SK-N-SH (cell line): Measurements from ENCODE around the gene PCDHGB1. TPM values are rescaled to one million over a fixed set of nuclear protein-coding genes. Genes with fewer than 3 reads are reported as not detected.

Experiments used
- CTCF ChIA-PET: fragments of 300-600, 350-600 bp; formaldehyde crosslinking; extraction: SDS; loops from one replicate; lab custom pipeline; 2021; lab: Yijun Ruan, JAX
- POLR2A ChIA-PET: fragments of 350-600 bp; sonication (Branson Sonifier 250); formaldehyde crosslinking; extraction: SDS; loops from one replicate; lab custom pipeline; 2020; ENCODE audit warnings: antibody characterized with exemption, inconsistent platforms; lab: Yijun Ruan, JAX
- DNase-seq: peaks from one replicate; pipeline ENCODE4 v3.0.0; 2012
- H2AFZ ChIP-seq: fragments of 200-600 bp; sonication (generic); 2 replicates; pipeline ENCODE4 v1.8.1; 2016; ENCODE audit warnings: antibody characterized with exemption, mild to moderate bottlenecking, low read depth
- H3F3A ChIP-seq: fragments of 200-600 bp; sonication (generic); replicated peaks from 2 replicates; pipeline ENCODE3; 2016; ENCODE audit warnings: antibody characterized with exemption, mild to moderate bottlenecking; ENCODE audit not compliant: insufficient read depth
- H3K27ac ChIP-seq, 2 experiments: fragments of 200-500 bp in 1 of 2; fragments of 200-600 bp in 1 of 2; sonication (Bioruptor generic) in 1 of 2; sonication (generic), shearing (Covaris generic) in 1 of 2; 2 replicates each; pipeline versions ENCODE4 v1.5.1 to v1.6.1; 2014 to 2016; ENCODE audit warnings: low read depth in 2 of 2, inconsistent platforms in 1 of 2, low read length in 1 of 2, mild to moderate bottlenecking in 1 of 2, mixed read lengths in 1 of 2
- H3K27me3 ChIP-seq: fragments of 200-600 bp; sonication (generic), shearing (Covaris generic); 2 replicates; pipeline ENCODE4 v1.6.1; 2016; ENCODE audit warnings: mixed run types; ENCODE audit not compliant: insufficient read depth
- H3K36me3 ChIP-seq, 2 experiments: fragments of 200-500 bp in 1 of 2; fragments of 200-600 bp in 1 of 2; sonication (Bioruptor generic) in 1 of 2; sonication (generic) in 1 of 2; replicated peaks in 1 of 2; 2 replicates each; pipeline versions ENCODE3 to v1.5.1; 2014 to 2016; ENCODE audit warnings: low read length in 1 of 2, mild to moderate bottlenecking in 1 of 2; ENCODE audit not compliant: insufficient read depth in 2 of 2, control insufficient read depth in 1 of 2
- H3K4me1 ChIP-seq, 2 experiments: fragments of 200-500 bp in 1 of 2; fragments of 200-600 bp in 1 of 2; sonication (Bioruptor generic) in 1 of 2; sonication (generic), shearing (Covaris generic) in 1 of 2; 2 replicates each; pipeline versions ENCODE4 v1.5.1 to v1.6.1; 2014 to 2016; ENCODE audit warnings: low read depth in 1 of 2, low read length in 1 of 2, mixed run types in 1 of 2; ENCODE audit not compliant: insufficient read depth in 2 of 2, control insufficient read depth in 1 of 2
- H3K4me2 ChIP-seq: fragments of 200-600 bp; sonication (generic), shearing (Covaris generic); 2 replicates; pipeline ENCODE4 v1.6.1; 2017; ENCODE audit warnings: mixed run types
- H3K4me3 ChIP-seq, 2 experiments: fragments of 200-500 bp in 1 of 2; fragments of 200-600 bp in 1 of 2; sonication (Bioruptor generic) in 1 of 2; sonication (generic), shearing (Covaris generic) in 1 of 2; 2 replicates each; pipeline versions ENCODE4 v1.5.1 to v1.8.1; 2014 to 2016; ENCODE audit warnings: low read depth in 2 of 2, inconsistent platforms in 1 of 2, low read length in 1 of 2, mild to moderate bottlenecking in 1 of 2, mixed read lengths in 1 of 2, moderate library complexity in 1 of 2
- H3K79me2 ChIP-seq: fragments of 200-600 bp; sonication (generic); 2 replicates; pipeline ENCODE4 v1.8.1; 2017; ENCODE audit warnings: mild to moderate bottlenecking; ENCODE audit not compliant: insufficient read depth
- H3K9ac ChIP-seq: fragments of 200-600 bp; sonication (generic); 2 replicates; pipeline ENCODE4 v1.6.1; 2017; ENCODE audit warnings: mixed run types
- H3K9me2 ChIP-seq: fragments of 200-600 bp; sonication (generic); 2 replicates; pipeline ENCODE4 v1.6.1; 2017; ENCODE audit warnings: mixed run types
- H3K9me3 ChIP-seq: fragments of 200-600 bp; sonication (generic); 2 replicates; pipeline ENCODE4 v1.6.1; 2017; ENCODE audit warnings: mixed run types, mild to moderate bottlenecking, moderate library complexity
- H4K20me1 ChIP-seq: fragments of 200-600 bp; sonication (generic); 2 replicates; pipeline ENCODE4 v1.6.1; 2017; ENCODE audit warnings: mild to moderate bottlenecking, mixed run types; ENCODE audit not compliant: insufficient read depth
- CHD2 ChIP-seq: fragments of 150-350 bp; IDR thresholded peaks from 2 replicates; pipeline ENCODE4 v1.6.1; 2018; ENCODE audit warnings: low read length; ENCODE audit not compliant: partially characterized antibody
- FOXJ3 ChIP-seq: sonication (generic); formaldehyde crosslinking; IDR thresholded peaks from 2 replicates; pipeline ENCODE4 v1.5.1; 2020; ENCODE audit warnings: mild to moderate bottlenecking, missing genetic modification reagents
- FOXM1 ChIP-seq: IDR thresholded peaks from 2 replicates; pipeline ENCODE4 v1.4.0; 2012; ENCODE audit warnings: low read depth, mild to moderate bottlenecking
- GABPA ChIP-seq: IDR thresholded peaks from 2 replicates; pipeline ENCODE4 v1.4.0; 2012; ENCODE audit warnings: low read depth, mild to moderate bottlenecking
- MAX ChIP-seq: IDR thresholded peaks from 2 replicates; pipeline ENCODE4 v1.4.0; 2012; ENCODE audit warnings: low read depth
- MEF2A ChIP-seq: IDR thresholded peaks from 2 replicates; pipeline ENCODE4 v1.4.0; 2012; ENCODE audit warnings: low read depth, borderline replicate concordance
- MXI1 ChIP-seq: IDR thresholded peaks from 2 replicates; pipeline ENCODE4 v1.6.1; 2012; ENCODE audit warnings: mild to moderate bottlenecking, low read depth, low read length, improper control_type of control experiment
- NFIC ChIP-seq: IDR thresholded peaks from 2 replicates; pipeline ENCODE4 v1.4.0; 2012; ENCODE audit warnings: borderline replicate concordance
- PBX3 ChIP-seq: IDR thresholded peaks from 2 replicates; pipeline ENCODE4; 2012
- POLR2AphosphoS5 ChIP-seq: IDR thresholded peaks from 2 replicates; pipeline ENCODE4 v1.6.1; 2012; ENCODE audit warnings: low read depth, low read length
- RAD21 ChIP-seq: IDR thresholded peaks from 2 replicates; pipeline ENCODE4 v1.6.1; 2012; ENCODE audit warnings: mild to moderate bottlenecking, low read length
- REST ChIP-seq: IDR thresholded peaks from 2 replicates; pipeline ENCODE4 v1.6.1; 2012; ENCODE audit warnings: mild to moderate bottlenecking, low read depth, low read length, moderate library complexity
- SIN3A ChIP-seq: IDR thresholded peaks from 2 replicates; pipeline ENCODE4 v1.6.1; 2012; ENCODE audit warnings: low read depth, mild to moderate bottlenecking, low read length, moderate library complexity, borderline replicate concordance
- TAF1 ChIP-seq: IDR thresholded peaks from 2 replicates; pipeline ENCODE4 v1.6.1; 2012; ENCODE audit warnings: low read depth, mild to moderate bottlenecking, low read length, moderate library complexity, borderline replicate concordance
- TCF12 ChIP-seq: IDR thresholded peaks from 2 replicates; pipeline ENCODE4 v1.4.0; 2012
- TEAD4 ChIP-seq: IDR thresholded peaks from 2 replicates; pipeline ENCODE4 v1.4.0; 2012; ENCODE audit warnings: mild to moderate bottlenecking, borderline replicate concordance; ENCODE audit not compliant: insufficient read depth
- YY1 ChIP-seq: IDR thresholded peaks from 2 replicates; pipeline ENCODE4 v1.4.0; 2012; ENCODE audit warnings: low read depth, mild to moderate bottlenecking
- WGBS: methylation state at CpG from one replicate; pipeline ENCODE4 v1.1.6; 2017; ENCODE audit warnings: low lambda C conversion rate; 5-methylcytosine and 5-hydroxymethylcytosine counted together
- polyA plus RNA-seq, 3 experiments: library from polyadenylated mRNA; depleted of rRNA; stranded (reverse); fragments of >200 nt; gene quantifications; 2 replicates each; pipeline ENCODE4 v1.2.3, GENCODE V29; 2012

Gene PCDHGB1
- polyA plus RNA-seq, 1 of the 3 experiments (the other 2 are of a cell fraction), result 0.77 TPM

DNA sequence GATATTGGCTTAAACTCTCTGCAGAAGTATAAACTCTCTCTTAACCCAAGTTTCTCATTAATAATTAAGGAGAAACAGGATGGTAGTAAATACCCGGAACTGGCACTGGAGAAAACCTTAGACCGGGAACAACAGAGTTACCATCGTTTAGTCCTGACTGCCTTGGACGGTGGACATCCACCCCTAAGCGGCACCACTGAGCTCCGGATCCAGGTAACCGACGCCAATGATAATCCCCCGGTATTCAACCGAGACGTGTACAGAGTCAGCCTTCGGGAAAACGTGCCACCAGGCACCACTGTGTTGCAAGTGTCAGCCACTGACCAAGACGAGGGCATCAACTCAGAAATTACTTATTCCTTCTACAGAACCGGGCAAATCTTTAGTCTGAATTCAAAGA lies 48.7 kb downstream of the PCDHGB1 start:
- peaks cover 0 to 2% of the 10 kb centered on the region in 2 experiments for H3K36me3 ChIP-seq
- ChIA-PET CTCF (interaction anchor here (1.0 kb wide), 1 partner anchor 159 kb away, joined by 4 read pairs; no protein-coding TSS in a partner anchor), POLR2A (no interaction called here)
- TF ChIP-seq POLR2AphosphoS5, result no peak
- TF ChIP-seq MXI1, result no peak
- TF ChIP-seq YY1, result no peak
- TF ChIP-seq FOXJ3 (CRISPR knock-in tag), result no peak
- TF ChIP-seq PBX3, result no peak
- no peak for TF ChIP-seq TCF12
- no peaks in the 10 kb centered on the region; the same call in 1 of the 2 replicates for H3K79me2 ChIP-seq
- H4K20me1 ChIP-seq, result no peaks in the 10 kb centered on the region
- WGBS, result 66% methylated on average over 14 of the region's 15 CpGs
- no peaks in the 10 kb centered on the region for H3F3A ChIP-seq
- peaks cover 9% of the 10 kb centered on the region for H3K9me3 ChIP-seq
- no peak overlapping the region for H2AFZ ChIP-seq
- H3K4me1 ChIP-seq, result no peaks in the 10 kb centered on the region
- no peak overlapping the region for H3K4me3 ChIP-seq
- no peak overlapping the region for H3K4me2 ChIP-seq
- H3K27me3 ChIP-seq, result no peaks in the 10 kb centered on the region
- no peak for DNase-seq
- H3K27ac ChIP-seq, result no peak overlapping the region
- H3K9me2 ChIP-seq, result no peaks in the 10 kb centered on the region
- H3K9ac ChIP-seq, result no peak overlapping the region

- H3K79me2 ChIP-seq, result no peaks in the 10 kb centered on the region; the same call in 1 of the 2 replicates
- 84% methylated on average over 58 of the region's 61 CpGs for WGBS
- TF ChIP-seq FOXM1, result no peak
- TF ChIP-seq GABPA, result no peak
- TF ChIP-seq RAD21, result no peak
- TF ChIP-seq NFIC, result no peak
- TF ChIP-seq REST, result no peak
- no peak for TF ChIP-seq MAX
- no peak for TF ChIP-seq FOXJ3 (CRISPR knock-in tag)
- no peak for TF ChIP-seq TAF1
- no peak for TF ChIP-seq CHD2
- no peak for TF ChIP-seq TEAD4
- no peak for TF ChIP-seq SIN3A
- no peak for TF ChIP-seq MEF2A
- no peaks in the 10 kb centered on the region for H3K36me3 ChIP-seq
- H3K27ac ChIP-seq, result no peak overlapping the region
- no peak overlapping the region for H3K4me2 ChIP-seq
- H3K9me3 ChIP-seq, result peaks cover 7% of the 10 kb centered on the region; the same call in 1 of the 2 replicates
- no peaks in the 10 kb centered on the region for H3K4me1 ChIP-seq
- ChIA-PET CTCF (no interaction called here), POLR2A (no interaction called here)
- no peaks in the 10 kb centered on the region for H3K9me2 ChIP-seq
- H2AFZ ChIP-seq, result no peak overlapping the region
- no peak overlapping the region for H3K9ac ChIP-seq
- H4K20me1 ChIP-seq, result no peaks in the 10 kb centered on the region
- no peak for DNase-seq
- H3F3A ChIP-seq, result no peaks in the 10 kb centered on the region
- no peaks in the 10 kb centered on the region for H3K27me3 ChIP-seq
- H3K4me3 ChIP-seq, result no peak overlapping the region; a peak in 1 of 4 replicates
Observed at GRCh38 chr5:141399555-141400258, 49.8 kb downstream of the PCDHGB1 start.
